GM19467 (cell line): ENCODE results near the gene GNG8.
"Not testable (repeated sequence)": the region's sequence is repeated elsewhere in the genome, so short reads cannot be mapped to it uniquely, and the experiment has no call there.

ENCODE experiments used
- ATAC-seq: cut with Tn5 transposase; IDR thresholded peaks from one replicate; pipeline ENCODE4 v1.9.1; 2021; ENCODE audit warnings: mild to moderate bottlenecking, moderate library complexity; ENCODE audit not compliant: unreplicated experiment

The GNG8 gene

DNA sequence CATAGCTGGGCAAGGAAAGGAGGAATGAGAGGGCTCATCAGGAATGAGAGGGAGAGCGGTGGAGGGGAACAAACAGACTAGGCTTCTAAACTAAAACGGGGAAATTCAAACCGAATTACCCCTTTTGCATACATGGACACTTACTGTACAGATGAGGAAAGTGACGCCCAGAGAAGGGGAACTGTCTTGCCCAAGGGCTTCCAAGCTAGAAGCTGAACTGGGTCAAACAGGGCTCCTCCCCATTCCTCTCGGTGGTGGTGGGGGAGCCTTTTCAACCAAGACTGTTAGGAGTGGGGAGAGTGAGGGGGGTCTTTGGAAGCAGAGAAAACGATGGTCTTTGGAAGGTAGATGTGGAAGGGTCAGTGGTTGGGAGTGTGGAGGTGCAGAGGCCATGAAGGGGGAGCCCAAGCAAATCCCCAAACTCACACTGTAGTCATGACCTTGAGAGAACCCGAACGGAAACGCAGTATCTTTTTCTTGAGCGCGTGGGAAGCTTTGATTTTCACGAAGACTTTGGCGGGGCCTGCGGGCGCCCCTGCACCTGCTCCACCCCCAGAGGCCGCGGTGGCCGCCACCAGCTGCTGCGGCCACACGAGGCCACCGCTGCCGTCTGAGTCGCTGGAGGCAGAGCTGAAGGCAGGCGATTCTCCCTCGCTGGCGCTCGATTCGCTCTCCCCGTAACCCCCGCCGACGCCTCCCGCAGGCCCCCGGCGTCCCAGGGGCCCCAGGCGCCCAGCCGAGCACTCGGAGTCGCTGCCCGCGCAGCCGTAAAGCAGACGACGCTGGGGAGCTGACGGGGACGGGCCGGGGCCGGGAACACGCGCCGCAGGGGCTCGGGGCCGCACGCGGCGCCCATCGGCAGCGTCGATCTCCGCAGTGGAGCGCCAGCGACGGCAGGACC is 12.3 kb upstream of the GNG8 start:
- ATAC-seq: no peak

GRCh38 chr19:46646402-46646801 is 10.4 kb upstream of the GNG8 start:
- no peak for ATAC-seq

DNA sequence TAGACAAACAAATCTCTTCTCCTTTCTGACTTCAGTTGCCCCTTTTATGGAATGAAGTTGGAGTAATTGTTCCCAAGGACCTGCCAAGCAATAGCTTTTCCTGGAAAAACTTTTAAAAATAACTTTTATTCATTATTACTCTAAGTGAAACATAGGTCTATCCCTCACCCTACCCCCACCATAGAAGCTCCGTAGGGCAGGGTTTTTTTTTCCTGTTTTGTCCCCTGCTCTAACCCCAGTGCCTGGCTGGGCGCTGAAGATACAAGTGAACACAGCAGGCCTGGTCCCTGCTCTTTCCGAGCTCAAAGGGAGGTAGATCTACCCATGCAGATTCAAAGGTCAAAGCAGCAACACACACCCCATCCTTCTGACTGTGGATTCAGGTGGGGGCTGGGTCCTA is 8.7 kb upstream of the GNG8 start:
- ATAC-seq: no peak

DNA sequence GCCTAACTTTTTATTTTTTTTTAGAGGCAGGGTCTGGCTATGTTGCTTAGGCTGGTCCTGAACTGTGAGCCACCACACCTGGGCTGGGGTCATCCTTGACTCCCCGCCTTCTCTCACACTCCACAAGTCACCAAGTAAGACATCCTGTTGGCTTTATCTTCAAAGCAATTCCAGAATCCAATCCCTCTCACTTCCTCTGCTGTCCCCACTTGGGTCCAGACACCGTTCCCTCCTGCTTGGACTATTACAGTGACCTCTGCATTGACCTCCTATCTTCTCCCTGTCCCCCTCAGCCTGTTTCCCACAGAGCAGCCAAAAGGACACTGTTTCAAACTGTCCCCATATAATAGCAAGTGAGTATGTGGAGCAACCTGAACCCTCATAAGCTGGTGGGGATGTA is 4.7 kb upstream of the GNG8 start:
- ATAC-seq: no peak

DNA sequence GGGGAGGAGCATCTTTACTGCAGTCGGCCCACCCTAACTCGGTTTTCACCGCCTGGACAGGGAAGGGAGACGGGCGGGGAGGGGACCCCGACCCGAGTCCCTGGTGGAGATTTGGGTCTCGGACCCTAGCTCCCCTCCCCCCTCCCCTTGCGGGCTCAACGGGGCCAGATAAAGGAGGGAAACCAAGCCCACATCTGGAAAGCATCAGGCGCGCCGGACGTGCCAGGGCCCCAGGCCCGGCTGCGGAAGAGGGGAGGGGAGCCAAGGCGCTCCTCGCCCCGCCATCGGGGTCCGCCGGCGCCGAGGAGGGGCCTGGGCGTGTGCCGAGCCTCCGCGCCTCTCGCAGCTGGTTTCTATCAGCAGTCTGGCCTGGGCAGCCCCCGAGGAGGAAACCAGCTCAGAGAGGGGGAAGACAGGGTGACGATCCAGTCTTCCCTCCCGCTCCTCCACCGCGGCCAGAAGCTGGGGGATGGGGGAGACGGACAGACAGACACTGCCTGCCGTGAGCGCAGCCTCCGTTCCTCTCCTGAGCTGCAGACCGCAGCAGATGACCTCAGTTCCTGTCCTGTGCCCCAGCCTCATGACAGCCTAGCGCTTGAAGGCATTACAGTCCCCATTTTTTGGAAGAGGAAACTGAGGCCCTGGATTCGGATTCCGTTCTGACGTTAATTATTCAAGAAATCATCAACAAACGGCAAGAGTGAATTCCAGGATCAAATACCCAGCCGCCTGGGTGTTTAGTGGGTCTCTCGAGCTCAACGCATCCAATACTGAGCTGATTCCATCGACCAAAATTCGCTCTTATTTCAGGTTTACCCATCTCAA is 3.6 kb upstream of the GNG8 start:
- no peak for ATAC-seq

- ATAC-seq: no peak
These were observed 1.2 kb upstream of the GNG8 start for GRCh38 chr19:46637224-46637623.

- ATAC-seq: no peak
These were observed 1.3 kb downstream of the GNG8 start for GRCh38 chr19:46634656-46635218.

DNA sequence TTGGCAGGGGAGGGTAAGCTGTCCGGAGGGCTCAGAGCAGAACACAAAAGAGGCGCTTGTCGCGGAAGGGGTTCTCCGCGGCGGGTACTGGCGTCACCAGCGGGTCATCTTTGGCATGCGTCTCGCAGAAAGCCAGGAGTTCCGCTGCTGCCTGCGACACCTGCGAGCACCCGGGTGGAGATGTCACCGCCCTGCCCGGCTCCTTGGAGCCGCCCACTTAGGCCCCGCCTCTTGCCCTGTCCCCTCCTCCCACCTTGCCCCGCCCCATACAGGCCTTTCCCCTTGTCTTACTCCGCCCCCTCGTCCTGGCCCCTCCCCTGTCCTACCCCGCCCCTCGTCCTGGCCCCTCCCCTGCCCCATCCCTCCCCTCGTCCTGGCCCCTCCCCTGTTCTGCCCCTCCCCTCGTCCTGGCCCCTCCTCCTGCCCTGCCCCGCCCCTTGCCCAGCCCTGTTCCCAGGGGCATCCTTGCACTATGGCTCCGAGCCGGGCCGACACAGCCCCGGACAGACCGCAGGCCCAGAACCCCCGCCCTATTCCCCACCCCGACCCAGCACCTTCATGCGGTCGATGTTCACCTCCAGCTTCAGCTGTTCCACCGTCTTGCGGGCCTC is 1.9 kb downstream of the GNG8 start:
- ATAC-seq: peak; percentile 50

DNA sequence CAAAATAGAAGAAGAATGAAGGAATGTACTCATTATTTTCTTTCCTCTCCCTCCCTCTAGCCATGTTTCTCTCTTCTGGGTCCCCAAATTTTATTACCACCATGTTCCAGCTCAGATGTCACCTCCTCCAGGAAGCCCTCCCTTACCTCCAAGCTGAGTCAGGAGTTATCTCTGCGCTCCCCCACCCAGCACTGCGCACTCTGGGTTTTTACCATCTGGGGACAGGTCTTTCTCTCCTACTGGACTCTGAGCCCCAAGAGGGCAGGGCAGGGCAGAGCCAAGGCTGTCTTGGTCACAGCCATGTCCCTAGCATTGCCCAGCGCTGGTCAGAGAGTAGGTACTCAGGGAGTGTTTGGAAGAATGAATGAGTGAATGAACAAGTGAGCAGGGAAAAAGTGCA is 2.9 kb downstream of the GNG8 start:
- no peak for ATAC-seq

DNA sequence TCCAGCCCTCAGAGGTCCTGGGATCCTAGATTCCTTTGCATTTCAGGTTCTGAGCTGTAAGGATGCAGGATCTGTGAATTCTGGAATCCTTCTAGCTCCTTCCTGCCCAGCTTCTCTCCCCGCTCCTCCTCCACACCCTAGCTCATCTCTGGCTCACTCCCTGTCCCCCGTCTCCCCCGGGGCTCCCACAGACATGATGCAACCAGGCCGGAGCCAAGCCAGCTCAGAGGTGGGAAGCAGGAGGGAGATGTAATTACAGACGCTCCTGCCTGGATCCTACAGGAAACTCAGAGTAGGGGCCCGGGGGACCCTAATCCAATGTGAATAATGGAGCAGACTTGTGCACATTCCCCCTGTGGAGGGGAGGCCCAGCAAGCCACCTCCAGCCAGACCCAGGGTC is 4.5 kb downstream of the GNG8 start:
- ATAC-seq: no peak

GRCh38 chr19:46630586-46631205 is 5.3 kb downstream of the GNG8 start:
- ATAC-seq: no peak

- no peak for ATAC-seq
These were observed 6.4 kb downstream of the GNG8 start for GRCh38 chr19:46629546-46630025.

- not testable (repeated sequence) for ATAC-seq
These were observed 7.0 kb downstream of the GNG8 start for GRCh38 chr19:46628970-46629369.

GRCh38 chr19:46626446-46626845 is 9.6 kb downstream of the GNG8 start:
- ATAC-seq: no peak

DNA sequence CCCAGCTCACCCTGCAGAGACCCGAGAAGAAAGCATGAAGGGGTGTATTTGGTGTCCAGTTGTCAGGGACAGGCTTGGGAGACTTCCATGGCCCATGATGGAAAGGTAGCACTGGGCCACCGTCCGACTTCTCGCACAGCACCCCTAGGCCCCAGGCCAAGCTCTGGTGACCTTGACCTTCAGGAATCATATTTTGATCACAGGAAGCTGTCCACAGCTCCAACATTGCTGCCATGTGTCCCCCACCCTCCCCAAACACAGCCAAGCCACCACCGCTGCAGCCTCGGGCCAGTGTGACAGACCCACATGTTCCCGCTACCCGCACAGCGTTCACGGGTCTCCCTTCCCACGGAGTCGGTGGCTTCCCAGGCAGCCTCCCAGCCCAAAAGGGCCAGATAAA is 10.3 kb downstream of the GNG8 start:
- ATAC-seq: no peak

DNA sequence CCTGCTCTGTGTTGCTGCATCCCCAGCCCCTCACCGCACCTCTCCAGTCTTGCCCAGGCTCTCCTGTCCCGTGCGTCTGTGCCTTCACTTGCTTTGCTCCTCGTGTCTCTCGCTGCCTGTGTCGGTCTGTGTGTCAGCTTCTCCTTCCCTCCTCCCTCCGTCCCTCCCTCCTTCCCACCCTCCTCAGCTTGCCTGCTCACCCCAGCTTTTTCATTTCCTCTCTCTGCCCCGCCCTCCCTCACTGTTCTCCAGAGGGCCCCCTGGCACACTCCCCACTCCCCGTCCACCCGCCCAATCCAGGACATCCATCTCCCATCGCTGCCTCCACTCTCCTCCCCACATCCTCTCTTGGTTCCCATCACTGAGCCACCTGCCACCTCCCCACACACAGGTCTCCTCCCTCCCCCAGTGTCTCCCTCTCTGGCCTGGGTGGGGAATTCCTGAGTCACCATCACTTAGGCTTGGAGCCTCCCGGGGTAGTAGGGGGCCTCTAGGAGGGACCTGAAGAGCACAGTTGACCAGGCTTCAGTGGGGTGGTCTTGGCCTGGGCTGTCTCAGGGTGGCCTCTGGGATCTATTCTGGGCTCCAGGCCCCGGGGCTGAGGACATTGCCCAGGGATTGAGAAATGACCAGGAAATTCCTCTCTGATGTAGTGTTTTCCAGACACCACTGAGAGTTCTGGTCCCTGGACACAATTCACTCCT is 10.9 kb downstream of the GNG8 start, which contains the start of gene PTGIR:
Gene PTGIR (minus strand): TSS at position 132 of the 704 bp plus-strand sequence. CDS start 864 bp downstream, outside the sequence.
- no peak for ATAC-seq

- no peak for ATAC-seq
These were observed 12.0 kb downstream of the GNG8 start for GRCh38 chr19:46623915-46624502.

DNA sequence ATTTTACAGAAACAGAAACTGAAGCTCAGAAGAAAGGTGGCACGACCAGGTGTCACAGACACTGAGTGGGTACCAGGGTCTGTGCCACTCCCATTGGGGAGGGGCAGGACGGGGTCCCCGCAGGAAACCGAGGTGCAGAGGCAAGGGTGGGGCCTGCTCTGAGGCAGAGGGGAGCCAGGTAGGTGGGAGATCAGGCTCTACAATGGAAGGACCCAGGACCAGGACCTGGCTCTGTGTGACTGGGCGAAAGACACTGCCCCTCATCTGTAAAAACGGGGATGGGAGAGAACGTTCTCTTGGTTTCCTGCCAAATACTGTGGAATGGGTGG is 13.9 kb downstream of the GNG8 start:
- ATAC-seq: no peak

DNA sequence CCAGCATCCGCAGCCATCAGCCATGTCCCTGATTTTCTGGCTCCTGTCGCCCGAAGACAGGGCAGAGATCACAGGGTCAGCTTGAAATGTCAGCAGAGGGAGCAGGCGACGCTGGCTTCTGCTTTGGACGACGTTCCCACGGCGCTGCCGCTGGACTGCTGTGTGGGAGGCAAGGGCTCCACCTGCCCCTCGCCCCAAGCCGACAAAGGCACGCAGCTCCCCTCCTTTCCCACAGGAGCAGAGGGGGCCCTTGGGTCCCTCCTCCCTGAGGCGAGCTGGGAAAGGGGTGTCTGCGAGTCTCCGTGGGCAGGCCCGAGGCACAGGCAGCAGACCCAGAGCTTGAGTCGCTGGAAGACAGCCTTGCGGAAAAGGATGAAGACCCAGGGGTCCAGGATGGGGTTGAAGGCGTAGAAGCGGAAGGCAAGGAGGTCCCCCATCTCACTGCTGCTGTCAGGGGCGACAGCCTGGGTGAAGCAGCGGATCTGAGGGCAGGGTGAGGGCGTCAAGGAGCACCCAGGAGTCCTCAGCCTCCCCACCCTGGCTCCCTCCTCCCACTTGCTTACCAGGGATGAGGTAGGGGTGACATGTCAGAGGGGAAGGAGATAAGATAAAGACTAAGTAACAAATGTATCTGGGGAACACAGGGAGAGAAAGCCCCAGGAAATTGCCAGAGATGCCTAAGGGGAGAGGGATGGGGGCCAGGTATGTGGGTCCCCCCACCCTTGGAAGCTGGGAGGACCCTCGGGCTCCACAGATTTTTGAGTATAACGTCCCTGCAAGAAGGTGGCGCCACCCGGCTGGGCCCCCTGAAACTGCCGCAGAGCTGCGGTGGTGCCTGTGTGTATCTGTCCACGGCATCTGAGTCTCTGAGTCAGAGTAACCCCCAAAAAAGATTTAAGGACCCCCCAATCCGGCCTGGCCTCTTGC is 14.5 kb downstream of the GNG8 start:
- no peak for ATAC-seq
